Endothelial cell of umbilical vein (primary cell): ENCODE data around the gene GFRA3. TPM values are rescaled to one million over a fixed set of nuclear protein-coding genes. Genes with fewer than 3 reads are reported as not detected.

Experiments
- BruUV-seq: library from RNA; stranded (reverse); fragments of 400-500 nt; replicated peaks from 2 replicates; lab custom pipeline; 2021; lab: Mats Ljungman, UMichigan
- CTCF ChIA-PET: fragments of 300-600, 350-600 bp; sonication (Branson Sonifier 250); formaldehyde crosslinking; loops from one replicate; lab custom pipeline; 2021; ENCODE audit warnings: antibody characterized with exemption, inconsistent platforms; lab: Charles Lee
- POLR2A ChIA-PET: fragments of 300-600, 350-600 bp; sonication (Branson Sonifier 250); formaldehyde crosslinking; loops from one replicate; lab custom pipeline; 2021; ENCODE audit warnings: antibody characterized with exemption, inconsistent platforms; lab: Charles Lee
- DNase-seq: peaks from one replicate; pipeline ENCODE4 v3.0.0-alpha.2; 2011; ENCODE audit warnings: low read depth, low spot score
- FAIRE-seq: peaks from 2 replicates; lab custom pipeline; 2011; peaks lifted over from hg19 to GRCh38; lab: Jason Lieb, UNC
- H2AFZ ChIP-seq: 2 replicates; pipeline ENCODE4 v1.6.0; 2012; ENCODE audit warnings: low read depth, low read length, control low read depth, inconsistent platforms
- H3K27ac ChIP-seq: 2 replicates; pipeline ENCODE4 v1.5.1; 2011; ENCODE audit warnings: low read depth, mild to moderate bottlenecking, control low read depth, low read length, moderate library complexity; ENCODE audit not compliant: insufficient read depth
- H3K27me3 ChIP-seq, 2 experiments: 2 replicates each; pipeline versions ENCODE4 v1.6.0 to v1.6.1; 2011; ENCODE audit warnings: low read length in 2 of 2, mixed read lengths in 1 of 2; ENCODE audit not compliant: control insufficient read depth in 2 of 2, insufficient read depth in 2 of 2
- H3K36me3 ChIP-seq, 2 experiments: 2 replicates in 1 of 2; 3 replicates in 1 of 2; pipeline ENCODE4 v1.5.1; 2011; ENCODE audit warnings: low read length in 2 of 2, mild to moderate bottlenecking in 1 of 2, moderate library complexity in 1 of 2; ENCODE audit not compliant: control insufficient read depth in 2 of 2, insufficient read depth in 2 of 2; ENCODE audit errors: extremely low read depth in 1 of 2
- H3K4me1 ChIP-seq: 3 replicates; pipeline ENCODE4 v1.5.1; 2011; ENCODE audit warnings: mild to moderate bottlenecking, low read length; ENCODE audit not compliant: control insufficient read depth, insufficient read depth; ENCODE audit errors: extremely low read depth
- H3K4me2 ChIP-seq: 2 replicates; pipeline ENCODE4 v1.6.1; 2011; ENCODE audit warnings: low read length, control low read depth, mixed read lengths; ENCODE audit not compliant: insufficient read depth
- H3K4me3 ChIP-seq, 3 experiments: fragments of 200-600 bp in 1 of 3; sonication (generic), shearing (Covaris generic) in 1 of 3; replicated peaks in 1 of 3; 2 replicates each; pipeline ENCODE4 v1.5.1; 2011 to 2016; ENCODE audit warnings: control low read depth in 3 of 3, low read length in 3 of 3, mild to moderate bottlenecking in 2 of 3, inconsistent platforms in 1 of 3, low read depth in 1 of 3, moderate library complexity in 1 of 3; ENCODE audit not compliant: insufficient read depth in 1 of 3
- H3K79me2 ChIP-seq: 2 replicates; pipeline ENCODE4 v1.6.0; 2012; ENCODE audit warnings: low read length, inconsistent platforms; ENCODE audit not compliant: control insufficient read depth, insufficient read depth
- H3K9ac ChIP-seq: replicated peaks from 2 replicates; pipeline ENCODE3; 2011; ENCODE audit warnings: low read length, control low read depth; ENCODE audit not compliant: insufficient read depth; ENCODE audit errors: extremely low read depth
- H3K9me1 ChIP-seq: replicated peaks from 3 replicates; pipeline ENCODE4 v1.6.0; 2011; ENCODE audit warnings: mild to moderate bottlenecking, low read length; ENCODE audit not compliant: control insufficient read depth, insufficient read depth; ENCODE audit errors: extremely low read depth
- H3K9me3 ChIP-seq: replicated peaks from 2 replicates; pipeline ENCODE4 v1.5.1; 2012; ENCODE audit warnings: low read length, inconsistent platforms; ENCODE audit not compliant: control insufficient read depth, insufficient read depth
- H4K20me1 ChIP-seq: replicated peaks from 2 replicates; pipeline ENCODE3; 2011; ENCODE audit warnings: mild to moderate bottlenecking, low read length; ENCODE audit not compliant: control insufficient read depth, insufficient read depth; ENCODE audit errors: extremely low read depth
- EZH2 ChIP-seq: IDR thresholded peaks from 2 replicates; pipeline ENCODE4 v1.6.1; 2012; ENCODE audit warnings: borderline replicate concordance, low read depth, mild to moderate bottlenecking, moderate library complexity, low read length, inconsistent platforms; ENCODE audit not compliant: severe bottlenecking
- FOS ChIP-seq: IDR thresholded peaks from 2 replicates; pipeline ENCODE4 v1.6.1; 2011; ENCODE audit warnings: mild to moderate bottlenecking, low read length, moderate library complexity, borderline replicate concordance; ENCODE audit not compliant: insufficient read depth
- GATA2 ChIP-seq: IDR thresholded peaks from 2 replicates; pipeline ENCODE4 v1.7.0; 2011; ENCODE audit warnings: low read depth, mild to moderate bottlenecking, moderate library complexity, mixed read lengths, low read length; ENCODE audit not compliant: insufficient read length, insufficient read depth
- JUN ChIP-seq: IDR thresholded peaks from 2 replicates; pipeline ENCODE4 v1.6.1; 2011; ENCODE audit warnings: borderline replicate concordance, low read depth; ENCODE audit not compliant: insufficient read length, insufficient read depth
- MYC ChIP-seq: IDR thresholded peaks from one replicate; pipeline ENCODE4 v1.6.1; 2011; ENCODE audit warnings: mild to moderate bottlenecking, low read depth, low read length
- POLR2A ChIP-seq: IDR thresholded peaks from 2 replicates; pipeline ENCODE4 v1.6.1; 2012; ENCODE audit warnings: low read depth, mild to moderate bottlenecking, control low read depth, low read length
- POLR2AphosphoS5 ChIP-seq: IDR thresholded peaks from 2 replicates; pipeline ENCODE4 v1.6.1; 2012; ENCODE audit warnings: low read depth, mild to moderate bottlenecking, control low read depth, low read length, moderate library complexity; ENCODE audit not compliant: insufficient read depth
- dilution Hi-C: fragments of 300-500 bp; cut with MboI; formaldehyde crosslinking; loops from one replicate; pipeline ENCODE4 v1.15.0; 2019; ENCODE audit warnings: low sequenced_read_pairs; ENCODE audit not compliant: extremely low pct_ligation_motif_present
- intact Hi-C: fragments of 100-400 bp; cut with micrococcal nuclease; formaldehyde crosslinking; loops from one replicate; pipeline ENCODE4 v1.10.0; 2022
- polyA plus RNA-seq, 4 experiments: library from polyadenylated mRNA; depleted of rRNA in 3 of 4; stranded (reverse) in 3 of 4; unstranded in 1 of 4; fragments of >200 nt; gene quantifications; 2 replicates each; pipeline versions ENCODE4 v1.2.1 to v1.2.3, GENCODE V29; 2011 to 2012; ENCODE audit warnings: missing spikeins in 1 of 4
- total RNA-seq: library from RNA; stranded (reverse); gene quantifications from 2 replicates; pipeline ENCODE4 v1.2.3, GENCODE V29; 2021
- TF ChIP-seq, protein P1 (sequence below), 2 donors: IDR thresholded peaks; 1 replicate in 1 of 2; 2 replicates in 1 of 2; pipeline ENCODE4 v1.5.1; 2011; ENCODE audit warnings: low read length in 2 of 2, mild to moderate bottlenecking in 2 of 2, moderate library complexity in 2 of 2, control low read depth in 1 of 2, inconsistent platforms in 1 of 2, low read depth in 1 of 2; ENCODE audit not compliant: insufficient read depth in 1 of 2; ENCODE audit errors: extremely low read depth in 1 of 2
- TF ChIP-seq, protein P2 (sequence below): IDR thresholded peaks from 2 replicates; pipeline ENCODE4 v1.6.1; 2011; ENCODE audit not compliant: insufficient read depth, insufficient read length

Gene GFRA3
- total and polyA plus RNA-seq, 2 donors (not counting 3 experiments of a cell fraction or from before 2014, with no cell fraction given), result 0.10 TPM; not detected in 1

DNA sequence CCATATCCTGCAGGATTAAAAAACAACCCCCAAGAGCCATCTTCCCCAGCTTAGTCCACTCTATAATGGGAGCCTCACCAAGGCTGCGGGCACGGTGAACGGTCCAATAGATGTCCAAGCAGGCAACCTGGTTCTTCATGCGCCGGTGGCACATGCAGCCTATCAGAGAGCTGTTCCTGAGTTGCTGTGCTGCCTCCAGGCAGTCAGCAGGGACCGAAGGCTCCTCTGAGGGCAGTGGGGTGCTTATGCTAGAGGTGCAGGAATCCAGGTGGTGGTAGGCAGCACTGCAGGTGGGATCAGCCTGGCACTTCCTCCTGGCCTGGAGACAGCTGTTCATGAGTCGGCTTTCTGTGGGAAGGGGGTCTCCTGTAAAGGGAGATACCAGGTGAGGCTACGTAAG is 10.2 kb downstream of the GFRA3 start:
- BruUV-seq, result no TSS peak
- H3K9me1 ChIP-seq, result no peaks in the 10 kb centered on the region
- ChIA-PET CTCF (interaction anchor here (1.1 to 1.9 kb wide), 3 partner anchors 10 to 42 kb away, joined by 3 to 5 read pairs (median 3); partner anchors contain the start of gene GFRA3), POLR2A (no interaction called here)
- dilution Hi-C loops, result no loop called here
- TF ChIP-seq, protein P1, sequence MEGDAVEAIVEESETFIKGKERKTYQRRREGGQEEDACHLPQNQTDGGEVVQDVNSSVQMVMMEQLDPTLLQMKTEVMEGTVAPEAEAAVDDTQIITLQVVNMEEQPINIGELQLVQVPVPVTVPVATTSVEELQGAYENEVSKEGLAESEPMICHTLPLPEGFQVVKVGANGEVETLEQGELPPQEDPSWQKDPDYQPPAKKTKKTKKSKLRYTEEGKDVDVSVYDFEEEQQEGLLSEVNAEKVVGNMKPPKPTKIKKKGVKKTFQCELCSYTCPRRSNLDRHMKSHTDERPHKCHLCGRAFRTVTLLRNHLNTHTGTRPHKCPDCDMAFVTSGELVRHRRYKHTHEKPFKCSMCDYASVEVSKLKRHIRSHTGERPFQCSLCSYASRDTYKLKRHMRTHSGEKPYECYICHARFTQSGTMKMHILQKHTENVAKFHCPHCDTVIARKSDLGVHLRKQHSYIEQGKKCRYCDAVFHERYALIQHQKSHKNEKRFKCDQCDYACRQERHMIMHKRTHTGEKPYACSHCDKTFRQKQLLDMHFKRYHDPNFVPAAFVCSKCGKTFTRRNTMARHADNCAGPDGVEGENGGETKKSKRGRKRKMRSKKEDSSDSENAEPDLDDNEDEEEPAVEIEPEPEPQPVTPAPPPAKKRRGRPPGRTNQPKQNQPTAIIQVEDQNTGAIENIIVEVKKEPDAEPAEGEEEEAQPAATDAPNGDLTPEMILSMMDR (IDR thresholded peaks at IDR 0.05; ENCODE audit: extremely low read depth in 1 of 2, insufficient read depth in 1 of 2, low read depth in 1 of 2, low read length in 2 of 2), result no peak
- TF ChIP-seq, protein P2, sequence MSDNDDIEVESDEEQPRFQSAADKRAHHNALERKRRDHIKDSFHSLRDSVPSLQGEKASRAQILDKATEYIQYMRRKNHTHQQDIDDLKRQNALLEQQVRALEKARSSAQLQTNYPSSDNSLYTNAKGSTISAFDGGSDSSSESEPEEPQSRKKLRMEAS, result no peak
- no peak for TF ChIP-seq GATA2
- no peak for TF ChIP-seq POLR2A
- TF ChIP-seq EZH2, result no peak
- no peak for TF ChIP-seq FOS
- TF ChIP-seq MYC, result no peak
- no peak for TF ChIP-seq JUN
- no peak for TF ChIP-seq POLR2AphosphoS5
- no peak overlapping the region for H3K4me3 ChIP-seq
- H3K9ac ChIP-seq, result no peak overlapping the region
- peaks cover 2 to 5% of the 10 kb centered on the region in 2 experiments for H3K27me3 ChIP-seq
- DNase-seq (no peak), FAIRE-seq (no peak)
- H3K27ac ChIP-seq, result no peak overlapping the region
- H3K4me2 ChIP-seq, result no peak overlapping the region
- no peaks in the 10 kb centered on the region for H3K4me1 ChIP-seq
- no peaks in the 10 kb centered on the region for H3K79me2 ChIP-seq
- H4K20me1 ChIP-seq, result no peaks in the 10 kb centered on the region
- H3K36me3 ChIP-seq, result no peaks in the 10 kb centered on the region
- intact Hi-C loops, result no loop called here
- no peaks in the 10 kb centered on the region for H3K9me3 ChIP-seq
- no peak overlapping the region for H2AFZ ChIP-seq
